ENCODE measurements around the gene NUAK1.
A peak's percentile ranks its signal among the peaks of the same experiment; 100 is the strongest.

DNA sequence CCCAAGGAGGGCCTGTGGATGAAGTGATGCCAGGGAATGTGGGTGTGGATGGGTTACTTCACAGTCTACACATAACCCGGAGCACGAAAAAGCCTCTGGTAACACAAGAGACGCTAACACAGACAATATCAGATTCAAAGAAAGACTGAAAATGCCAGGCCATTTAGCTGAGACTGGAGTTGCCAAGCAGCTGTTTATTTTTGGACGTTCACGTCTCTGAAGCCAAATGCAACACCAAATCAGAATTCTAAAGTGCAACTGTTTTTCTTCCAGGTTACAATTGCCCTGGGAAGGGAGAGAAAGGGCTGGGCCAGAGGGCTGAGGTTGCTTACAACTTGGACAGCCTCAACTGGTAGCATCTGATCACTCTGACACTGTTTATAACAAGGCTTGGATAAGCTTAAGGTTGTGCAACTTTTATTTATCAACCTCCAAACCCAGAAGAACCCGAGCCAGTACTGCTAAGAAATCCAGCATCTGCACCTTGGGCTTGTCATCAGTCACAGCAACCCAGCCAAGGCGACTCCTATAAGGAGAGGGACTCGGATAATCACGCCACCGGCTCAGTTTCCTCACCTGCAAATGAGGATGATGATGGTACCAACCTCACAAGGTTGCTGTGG, 24.8 kb downstream of the NUAK1 start:
- TF ChIP-seq POLR2A (IDR thresholded peaks at IDR 0.05): peak in 1 of 2 donors; percentile 58
- TF ChIP-seq, protein P1, sequence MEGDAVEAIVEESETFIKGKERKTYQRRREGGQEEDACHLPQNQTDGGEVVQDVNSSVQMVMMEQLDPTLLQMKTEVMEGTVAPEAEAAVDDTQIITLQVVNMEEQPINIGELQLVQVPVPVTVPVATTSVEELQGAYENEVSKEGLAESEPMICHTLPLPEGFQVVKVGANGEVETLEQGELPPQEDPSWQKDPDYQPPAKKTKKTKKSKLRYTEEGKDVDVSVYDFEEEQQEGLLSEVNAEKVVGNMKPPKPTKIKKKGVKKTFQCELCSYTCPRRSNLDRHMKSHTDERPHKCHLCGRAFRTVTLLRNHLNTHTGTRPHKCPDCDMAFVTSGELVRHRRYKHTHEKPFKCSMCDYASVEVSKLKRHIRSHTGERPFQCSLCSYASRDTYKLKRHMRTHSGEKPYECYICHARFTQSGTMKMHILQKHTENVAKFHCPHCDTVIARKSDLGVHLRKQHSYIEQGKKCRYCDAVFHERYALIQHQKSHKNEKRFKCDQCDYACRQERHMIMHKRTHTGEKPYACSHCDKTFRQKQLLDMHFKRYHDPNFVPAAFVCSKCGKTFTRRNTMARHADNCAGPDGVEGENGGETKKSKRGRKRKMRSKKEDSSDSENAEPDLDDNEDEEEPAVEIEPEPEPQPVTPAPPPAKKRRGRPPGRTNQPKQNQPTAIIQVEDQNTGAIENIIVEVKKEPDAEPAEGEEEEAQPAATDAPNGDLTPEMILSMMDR (IDR thresholded peaks at IDR 0.05 in 4 of 5, conservative IDR thresholded peaks at IDR 0.05 in 1 of 5): no peak
